Left lobe of liver (tissue), 2 donors: ENCODE data around the gene PTBP1. TPM values are rescaled to one million over a fixed set of nuclear protein-coding genes. Genes with fewer than 3 reads are reported as not detected.
"Not testable (repeated sequence)": the region's sequence is repeated elsewhere in the genome, so short reads cannot be mapped to it uniquely, and the experiment has no call there.

ENCODE experiments used
- ATAC-seq: fragments of 200-7000 bp; cut with Tn5 transposase; one replicate; pipeline ENCODE4 v1.9.1; 2020; ENCODE audit warnings: mild to moderate bottlenecking, moderate library complexity
- DNase-seq: peaks from one replicate; pipeline ENCODE4 v3.0.0-alpha.2; 2020; ENCODE audit warnings: low spot score
- total RNA-seq: library from RNA; stranded (reverse); gene quantifications from one replicate; pipeline ENCODE4 v1.2.1, GENCODE V29; 2021
- donor health status: DM: no; HTN: no; CAD: no; lungs with moderate emphysema.
- donor health status: DM: no; HTN: yes; CAD: no.

The PTBP1 gene
- total RNA-seq, 1 donor from 2014 or later, result 115 TPM

DNA sequence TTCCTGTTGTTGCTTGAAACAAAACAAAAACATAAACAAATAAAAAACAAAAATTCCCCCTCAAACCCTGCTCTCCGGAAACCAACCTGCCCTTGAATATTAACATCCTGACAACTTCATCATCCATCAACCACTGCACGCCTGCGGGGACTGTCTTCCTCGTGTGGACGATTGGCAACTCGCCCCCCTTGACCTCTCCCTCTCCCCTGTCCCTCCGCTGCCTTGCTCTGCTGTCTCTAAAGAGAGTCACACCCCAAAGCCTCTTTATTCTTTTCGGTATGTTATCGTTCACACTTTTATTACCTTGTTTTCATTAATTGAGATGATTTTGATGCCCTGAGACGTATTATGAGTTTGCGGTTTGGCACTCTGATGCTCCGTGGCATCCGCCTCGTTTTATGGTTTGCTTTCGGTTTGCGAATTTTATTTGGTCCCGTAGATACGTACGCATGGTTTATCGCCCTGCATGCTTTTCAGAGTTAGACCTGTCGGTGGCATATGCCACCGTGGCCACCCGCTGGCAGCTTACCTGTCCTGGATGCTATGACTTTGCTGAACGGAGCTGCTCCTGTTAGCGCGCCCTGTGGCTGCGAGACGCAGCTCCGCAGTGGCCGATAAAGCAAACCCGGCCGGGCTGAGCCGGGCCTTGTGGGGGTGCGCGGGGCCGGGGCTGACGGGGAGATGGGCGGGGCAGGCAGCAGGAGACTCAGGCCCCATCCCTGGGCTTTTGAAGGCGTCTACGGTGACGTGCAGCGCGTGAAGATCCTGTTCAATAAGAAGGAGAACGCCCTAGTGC is 10.6 kb downstream of the PTBP1 start:
- DNase-seq, result no peak
- no peak for ATAC-seq

DNA sequence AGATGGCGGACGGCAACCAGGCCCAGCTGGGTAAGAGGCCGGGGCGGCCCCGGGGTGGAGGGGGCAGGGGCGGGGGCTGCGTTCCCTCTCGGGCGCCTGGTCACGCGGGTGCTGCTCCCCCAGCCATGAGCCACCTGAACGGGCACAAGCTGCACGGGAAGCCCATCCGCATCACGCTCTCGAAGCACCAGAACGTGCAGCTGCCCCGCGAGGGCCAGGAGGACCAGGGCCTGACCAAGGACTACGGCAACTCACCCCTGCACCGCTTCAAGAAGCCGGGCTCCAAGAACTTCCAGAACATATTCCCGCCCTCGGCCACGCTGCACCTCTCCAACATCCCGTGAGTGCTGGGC is 11.1 kb downstream of the PTBP1 start:
- DNase-seq (no peak), ATAC-seq (no peak)

DNA sequence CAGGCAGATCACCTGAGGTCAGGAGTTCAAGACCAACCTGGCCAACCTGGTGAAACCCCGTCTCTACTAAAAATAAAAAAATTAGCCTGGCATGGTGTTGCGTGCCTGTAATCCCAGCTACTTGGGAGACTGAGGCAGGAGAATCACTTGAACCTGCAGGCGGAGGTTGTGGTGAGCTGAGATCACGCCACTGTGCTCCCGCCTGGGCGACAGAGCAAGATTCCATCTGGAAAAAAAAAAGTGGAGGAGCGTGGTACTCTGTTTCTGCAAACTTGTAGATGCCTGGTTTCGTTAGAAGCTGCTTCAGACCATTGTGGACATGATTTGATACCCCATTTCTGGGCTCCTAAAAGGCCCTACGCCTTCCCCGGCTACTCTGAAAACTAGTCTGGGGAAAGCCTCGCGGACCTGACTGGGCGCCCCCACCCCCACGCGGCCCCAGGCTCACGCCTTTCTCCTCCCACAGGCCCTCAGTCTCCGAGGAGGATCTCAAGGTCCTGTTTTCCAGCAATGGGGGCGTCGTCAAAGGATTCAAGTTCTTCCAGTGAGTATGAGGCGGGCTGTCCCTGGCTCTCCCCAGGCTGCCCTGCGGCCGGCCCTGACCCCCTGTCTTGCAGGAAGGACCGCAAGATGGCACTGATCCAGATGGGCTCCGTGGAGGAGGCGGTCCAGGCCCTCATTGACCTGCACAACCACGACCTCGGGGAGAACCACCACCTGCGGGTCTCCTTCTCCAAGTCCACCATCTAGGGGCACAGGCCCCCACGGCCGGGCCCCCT is 13.0 kb downstream of the PTBP1 start:
- no peak for ATAC-seq

DNA sequence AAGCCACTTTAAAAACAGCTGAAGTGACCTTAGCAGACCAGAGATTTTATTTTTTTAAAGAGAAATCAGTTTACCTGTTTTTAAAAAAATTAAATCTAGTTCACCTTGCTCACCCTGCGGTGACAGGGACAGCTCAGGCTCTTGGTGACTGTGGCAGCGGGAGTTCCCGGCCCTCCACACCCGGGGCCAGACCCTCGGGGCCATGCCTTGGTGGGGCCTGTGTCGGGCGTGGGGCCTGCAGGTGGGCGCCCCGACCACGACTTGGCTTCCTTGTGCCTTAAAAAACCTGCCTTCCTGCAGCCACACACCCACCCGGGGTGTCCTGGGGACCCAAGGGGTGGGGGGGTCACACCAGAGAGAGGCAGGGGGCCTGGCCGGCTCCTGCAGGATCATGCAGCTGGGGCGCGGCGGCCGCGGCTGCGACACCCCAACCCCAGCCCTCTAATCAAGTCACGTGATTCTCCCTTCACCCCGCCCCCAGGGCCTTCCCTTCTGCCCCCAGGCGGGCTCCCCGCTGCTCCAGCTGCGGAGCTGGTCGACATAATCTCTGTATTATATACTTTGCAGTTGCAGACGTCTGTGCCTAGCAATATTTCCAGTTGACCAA is 13.7 kb downstream of the PTBP1 start:
- ATAC-seq (no peak), DNase-seq (no peak)

More for the DNA sequence above, 13.0 kb downstream of the PTBP1 start:
- no peak for DNase-seq

DNA sequence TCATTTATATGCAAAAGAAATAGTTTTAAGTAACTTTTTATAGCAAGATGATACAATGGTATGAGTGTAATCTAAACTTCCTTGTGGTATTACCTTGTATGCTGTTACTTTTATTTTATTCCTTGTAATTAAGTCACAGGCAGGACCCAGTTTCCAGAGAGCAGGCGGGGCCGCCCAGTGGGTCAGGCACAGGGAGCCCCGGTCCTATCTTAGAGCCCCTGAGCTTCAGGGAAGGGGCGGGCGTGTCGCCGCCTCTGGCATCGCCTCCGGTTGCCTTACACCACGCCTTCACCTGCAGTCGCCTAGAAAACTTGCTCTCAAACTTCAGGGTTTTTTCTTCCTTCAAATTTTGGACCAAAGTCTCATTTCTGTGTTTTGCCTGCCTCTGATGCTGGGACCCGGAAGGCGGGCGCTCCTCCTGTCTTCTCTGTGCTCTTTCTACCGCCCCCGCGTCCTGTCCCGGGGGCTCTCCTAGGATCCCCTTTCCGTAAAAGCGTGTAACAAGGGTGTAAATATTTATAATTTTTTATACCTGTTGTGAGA is 14.3 kb downstream of the PTBP1 start:
- no peak for DNase-seq

DNA sequence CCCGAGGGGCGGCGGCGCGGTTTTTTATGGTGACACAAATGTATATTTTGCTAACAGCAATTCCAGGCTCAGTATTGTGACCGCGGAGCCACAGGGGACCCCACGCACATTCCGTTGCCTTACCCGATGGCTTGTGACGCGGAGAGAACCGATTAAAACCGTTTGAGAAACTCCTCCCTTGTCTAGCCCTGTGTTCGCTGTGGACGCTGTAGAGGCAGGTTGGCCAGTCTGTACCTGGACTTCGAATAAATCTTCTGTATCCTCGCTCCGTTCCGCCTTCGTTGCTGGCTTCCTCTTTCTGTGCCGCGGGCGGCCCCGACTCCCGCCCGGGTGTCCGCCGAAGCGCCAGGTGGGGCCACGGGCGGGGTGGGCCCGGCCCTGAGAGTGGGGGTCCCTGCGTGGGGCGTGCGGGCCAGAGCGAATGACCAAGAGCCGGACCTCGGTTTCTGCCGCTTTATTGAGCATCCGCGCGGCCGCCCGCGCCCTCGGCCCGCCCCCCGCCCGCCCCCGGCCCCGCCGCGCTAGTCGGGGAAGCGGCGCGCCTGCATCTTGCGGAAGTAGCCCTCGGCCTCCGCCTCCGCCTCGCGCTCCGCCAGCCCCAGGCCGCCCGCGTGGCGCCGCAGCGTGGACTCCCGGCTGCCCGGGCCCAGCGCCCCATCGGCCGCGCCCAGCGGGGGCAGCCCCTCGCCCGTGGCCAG is 14.9 kb downstream of the PTBP1 start:
- DNase-seq, result no peak

More for the DNA sequence above, 14.3 kb downstream of the PTBP1 start:
- no peak for ATAC-seq

DNA sequence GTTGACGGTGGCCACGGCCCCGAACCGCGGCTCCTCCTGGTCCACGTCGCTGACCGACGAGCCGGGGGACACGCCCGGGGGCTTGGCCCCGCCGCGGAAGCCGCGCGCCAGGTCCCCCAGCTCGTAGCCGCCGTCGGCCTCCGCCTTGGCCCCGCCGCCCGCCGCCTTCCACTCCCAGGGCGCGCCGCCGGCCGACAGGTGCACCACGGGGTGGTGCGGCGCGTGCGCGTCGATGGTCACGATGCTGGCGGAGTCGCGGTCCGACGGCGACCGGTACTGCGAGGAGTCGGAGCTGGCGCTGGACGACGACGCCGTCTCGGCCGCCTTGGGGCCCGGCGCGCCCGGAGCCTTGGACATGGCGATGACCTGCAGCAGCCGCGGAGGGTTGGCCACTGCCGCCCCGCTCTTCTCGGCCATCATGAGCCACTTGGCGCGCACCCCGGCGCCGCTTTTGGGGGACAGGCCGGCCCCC is 15.5 kb downstream of the PTBP1 start:
- no peak for ATAC-seq
- no peak for DNase-seq

More for the DNA sequence above, 14.9 kb downstream of the PTBP1 start:
- no peak for ATAC-seq

DNA sequence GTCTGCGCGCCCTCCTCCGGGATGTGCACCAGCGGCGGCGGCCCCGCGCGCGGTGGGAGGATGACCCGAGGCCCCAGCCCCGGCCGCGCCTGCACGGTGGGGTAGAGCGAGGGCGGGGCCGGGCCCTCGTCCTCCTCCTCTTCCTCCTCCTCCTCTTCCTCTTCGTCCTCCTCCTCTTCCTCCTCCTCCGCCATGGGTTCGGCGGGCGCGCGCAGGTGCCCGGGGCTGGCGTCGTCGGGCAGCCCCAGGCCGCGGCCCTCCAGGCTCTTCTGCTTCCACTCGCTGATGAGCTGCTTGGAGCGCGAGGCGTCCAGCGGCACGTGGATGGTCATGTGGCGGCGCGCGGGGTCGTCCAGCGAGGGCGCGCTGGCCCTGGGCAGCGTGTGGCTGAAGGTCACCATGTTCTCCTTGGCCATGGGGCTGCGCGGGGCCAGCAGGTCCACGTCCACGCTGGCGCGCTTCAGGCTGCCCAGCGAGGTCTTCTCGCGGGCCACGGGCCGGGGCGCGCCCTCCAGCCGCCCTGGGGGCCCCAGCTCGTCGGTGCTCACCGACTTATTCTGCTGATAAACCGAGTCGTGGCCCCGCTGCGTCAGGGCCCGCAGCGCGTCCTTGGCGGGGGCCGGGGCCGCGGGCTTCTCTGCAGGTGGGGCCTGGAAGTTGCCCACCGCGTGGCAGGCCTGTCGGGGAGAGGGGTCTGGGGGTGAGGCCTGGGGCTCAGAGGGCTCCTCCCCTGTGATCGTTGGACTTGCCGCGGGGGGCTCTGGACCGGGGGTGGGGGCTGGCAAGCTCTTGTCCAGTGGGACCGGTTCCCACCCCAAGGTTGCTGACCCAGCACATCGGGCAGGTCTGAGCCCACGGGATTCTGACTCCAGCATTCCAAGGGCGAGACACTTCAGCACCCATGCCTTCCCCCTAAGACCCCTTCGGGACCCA is 16.2 kb downstream of the PTBP1 start:
- DNase-seq, result no peak
- peak; percentile 14 for ATAC-seq

DNA sequence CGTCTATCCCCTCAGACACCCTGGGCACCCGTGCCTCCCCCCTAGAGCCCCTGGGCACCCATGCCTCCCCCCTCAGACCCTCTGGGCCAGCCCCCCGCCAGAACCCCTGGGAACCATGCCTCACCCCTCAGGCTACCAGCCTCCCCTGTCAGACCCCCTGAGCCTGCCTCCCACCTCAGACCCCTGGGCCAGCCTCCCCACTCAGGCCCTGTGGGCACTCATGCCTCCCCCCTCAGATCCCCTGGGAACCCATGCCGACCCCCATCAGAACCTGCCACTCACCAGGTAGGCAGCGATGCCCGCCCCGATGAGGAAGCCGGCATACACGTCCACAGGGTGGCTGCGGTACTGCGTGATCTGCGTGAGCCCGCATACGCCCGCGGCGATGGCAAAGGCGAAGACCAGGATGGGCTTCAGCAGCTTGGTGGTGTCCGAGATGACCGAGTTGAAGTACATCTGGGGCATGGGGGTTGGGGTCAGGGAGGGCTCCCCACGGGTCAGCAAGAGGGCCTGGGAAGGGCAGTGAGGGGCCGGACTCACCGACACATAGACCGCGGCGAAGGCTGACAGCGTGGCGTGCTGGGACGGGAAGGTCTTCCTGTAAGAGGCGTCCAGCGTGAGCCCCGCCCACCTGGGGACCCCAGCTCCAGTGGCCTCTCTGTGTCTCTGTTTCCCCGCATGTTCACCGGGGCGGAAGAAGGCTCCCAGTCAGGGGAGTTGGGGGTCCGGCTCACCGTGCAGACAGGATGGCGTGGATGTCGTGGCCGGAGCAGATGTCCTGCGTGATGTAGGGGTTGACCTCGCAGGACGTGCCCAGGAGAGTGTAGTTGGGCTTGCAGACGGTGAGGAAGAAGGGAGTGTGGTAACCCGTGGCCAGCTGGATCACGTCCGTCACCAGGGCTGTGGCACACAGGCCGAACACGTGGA is 17.2 kb downstream of the PTBP1 start:
- no peak for DNase-seq
- ATAC-seq, result peak; percentile 32

DNA sequence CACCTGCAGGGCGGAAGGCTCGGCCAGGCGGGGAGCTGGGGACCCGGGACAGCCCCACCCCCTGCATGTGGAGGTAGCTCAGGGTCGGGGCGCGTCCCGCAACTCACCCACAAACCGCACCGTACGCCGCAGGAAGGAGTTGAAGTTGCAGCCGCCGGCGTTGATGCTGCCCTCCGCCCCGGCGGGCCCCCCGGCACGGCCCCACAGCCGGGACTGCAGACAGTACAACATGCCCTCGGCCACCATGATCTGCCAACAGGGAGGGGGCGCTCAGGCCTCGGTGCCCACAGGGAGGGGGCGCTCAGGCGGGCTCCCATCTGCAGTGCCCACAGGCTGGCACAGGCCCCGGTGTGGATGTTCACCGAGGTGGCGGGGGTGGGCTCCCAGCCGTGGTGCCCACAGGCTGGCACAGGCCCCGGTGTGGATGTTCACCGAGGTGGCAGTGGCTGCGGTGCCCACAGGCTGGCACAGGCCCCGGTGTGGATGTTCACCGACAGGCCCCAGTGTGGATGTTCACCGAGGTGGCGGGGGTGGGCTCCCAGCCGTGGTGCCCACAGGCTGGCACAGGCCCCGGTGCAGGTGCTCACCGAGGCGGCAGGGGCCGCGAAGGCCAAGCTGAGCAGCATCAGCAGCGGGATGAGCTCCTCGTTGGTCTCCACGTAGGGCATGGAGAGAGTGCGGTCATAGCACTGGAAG is 18.0 kb downstream of the PTBP1 start:
- DNase-seq, result no peak
- peak; percentile 3 for ATAC-seq

DNA sequence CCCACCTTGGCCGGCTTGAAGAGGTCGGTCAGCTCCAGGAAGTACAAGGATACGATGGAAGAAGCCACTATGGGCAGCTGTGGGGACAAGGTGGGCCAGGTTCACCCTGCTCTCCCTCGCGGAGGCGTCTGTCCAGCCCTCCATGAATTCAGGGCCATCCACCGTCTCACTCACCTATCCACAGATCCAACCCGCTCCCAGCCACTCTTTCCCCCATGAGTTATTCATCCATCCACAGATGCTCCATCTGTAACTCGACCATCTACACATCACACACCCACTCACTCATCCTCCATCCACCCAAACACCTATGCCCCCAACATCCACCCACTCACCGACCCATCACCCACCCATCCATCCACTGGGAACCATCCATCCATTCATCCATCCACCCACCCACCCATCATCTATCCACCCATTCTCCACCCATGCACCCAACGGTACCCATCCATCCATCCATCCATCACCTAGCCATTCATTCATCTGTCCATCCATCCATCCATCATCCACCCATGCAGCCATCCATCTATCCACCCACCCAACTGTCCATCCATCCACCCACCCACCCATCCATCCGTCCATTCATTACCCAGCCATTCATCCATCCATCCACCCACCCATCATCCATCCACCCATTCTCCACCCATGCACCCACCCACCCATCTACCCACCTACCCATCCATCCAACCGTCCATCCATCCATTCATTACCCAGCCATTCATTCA is 18.7 kb downstream of the PTBP1 start:
- ATAC-seq, result peak; percentile 5
- no peak for DNase-seq

DNA sequence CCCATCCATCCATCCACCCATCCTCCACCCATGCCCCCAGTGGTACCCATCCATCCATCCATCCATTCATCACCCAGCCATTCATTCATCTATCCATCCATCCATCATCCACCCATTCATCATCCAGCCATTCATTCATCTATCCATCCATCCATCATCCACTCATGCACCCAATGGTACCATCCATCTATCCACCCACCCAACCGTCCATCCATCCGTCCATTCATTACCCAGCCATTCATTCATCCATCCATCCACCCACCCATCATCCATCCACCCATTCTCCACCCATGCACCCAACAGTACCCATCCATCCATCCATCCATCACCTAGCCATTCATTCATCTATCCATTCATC is 19.2 kb downstream of the PTBP1 start:
- DNase-seq (no peak), ATAC-seq (no peak)

DNA sequence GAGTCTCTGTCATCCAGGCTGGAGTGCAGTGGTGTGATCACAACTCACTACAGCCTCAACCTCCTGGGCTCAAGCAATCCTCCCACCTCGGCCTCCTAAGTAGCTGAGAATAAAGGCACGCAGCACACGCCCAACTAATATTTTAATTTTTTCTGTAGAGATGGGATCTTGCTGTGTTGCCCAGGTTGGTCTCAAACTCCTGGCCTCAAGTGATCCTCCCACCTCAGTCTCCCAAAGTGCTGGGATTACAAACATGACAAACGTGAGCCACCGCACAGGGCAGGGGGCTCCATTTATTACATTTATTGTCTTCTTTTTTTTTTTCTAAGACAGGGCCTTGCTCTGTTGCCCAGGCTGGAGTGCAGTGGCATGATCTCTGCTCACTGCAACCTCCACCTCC is 23.0 kb downstream of the PTBP1 start:
- not testable (repeated sequence) for ATAC-seq, DNase-seq

DNA sequence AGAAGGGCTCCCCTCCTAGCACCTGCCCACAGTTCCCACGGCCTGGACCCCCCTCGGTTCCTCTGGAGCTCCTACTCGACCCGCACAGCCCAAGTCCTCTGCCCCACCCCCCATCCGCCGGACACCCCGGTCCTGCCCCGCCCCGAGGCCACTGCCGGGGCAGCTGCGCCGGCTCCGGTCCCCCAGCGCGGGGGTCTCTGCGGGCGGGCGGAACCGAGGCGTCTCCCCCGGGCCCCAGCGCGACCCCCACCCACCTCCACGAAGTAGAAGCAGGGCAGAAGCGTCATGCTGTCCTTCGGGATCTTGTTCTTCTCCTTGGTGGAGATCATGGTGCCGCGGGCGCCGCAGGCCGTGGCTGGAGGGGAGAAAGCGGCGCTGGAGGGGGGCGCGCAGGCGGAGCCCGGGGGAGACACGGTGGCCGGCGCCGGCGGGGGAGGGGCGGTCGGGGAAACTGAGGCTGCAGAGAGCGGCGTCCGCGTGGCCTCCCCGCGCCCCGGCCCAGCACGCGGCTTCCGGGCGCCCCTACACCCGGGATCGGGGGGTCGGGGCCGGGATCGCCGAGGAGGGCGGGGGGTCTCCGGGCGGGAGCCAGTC is 24.1 kb downstream of the PTBP1 start:
- DNase-seq, result no peak
- no peak for ATAC-seq

DNA sequence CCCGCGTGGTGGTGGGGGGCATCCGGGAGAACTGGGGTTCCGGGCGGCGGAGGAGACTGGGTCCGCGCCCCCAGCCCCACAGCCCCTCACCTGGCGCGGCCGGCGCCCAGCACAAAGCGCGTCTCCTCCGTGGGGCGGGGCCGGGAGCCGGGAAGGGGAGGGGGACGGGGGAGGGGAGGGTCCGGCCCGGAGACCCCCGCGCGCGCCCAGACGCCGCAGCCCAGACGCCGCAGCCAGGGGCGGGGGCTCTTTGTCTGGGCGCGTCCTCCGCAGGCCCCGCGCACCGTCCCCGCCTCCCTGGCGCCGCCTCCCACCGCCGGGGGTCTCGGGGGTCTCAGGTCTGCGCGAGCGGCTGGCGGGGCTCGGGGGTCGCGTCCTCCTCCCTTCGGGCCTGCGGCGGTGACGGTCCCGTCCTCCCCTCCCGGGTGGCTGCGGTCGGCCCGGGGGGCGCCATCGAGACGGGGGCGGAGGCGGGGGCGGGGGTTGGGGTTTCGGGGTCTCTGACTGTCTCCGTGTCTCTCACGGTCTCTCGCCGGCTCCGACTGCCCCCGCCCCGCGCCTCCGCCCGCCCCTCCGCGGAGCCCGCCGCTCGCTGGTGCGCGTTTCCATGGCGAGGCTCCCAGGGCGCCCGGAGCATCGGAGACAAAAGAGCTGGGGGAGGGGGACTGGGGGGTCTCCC is 24.7 kb downstream of the PTBP1 start, which contains the start of gene PLPPR3:
Gene PLPPR3 (minus strand): TSS at position 131 of the 679 bp plus-strand sequence. CDS start 396 bp downstream, outside the sequence.
- no peak for DNase-seq
- no peak for ATAC-seq

DNA sequence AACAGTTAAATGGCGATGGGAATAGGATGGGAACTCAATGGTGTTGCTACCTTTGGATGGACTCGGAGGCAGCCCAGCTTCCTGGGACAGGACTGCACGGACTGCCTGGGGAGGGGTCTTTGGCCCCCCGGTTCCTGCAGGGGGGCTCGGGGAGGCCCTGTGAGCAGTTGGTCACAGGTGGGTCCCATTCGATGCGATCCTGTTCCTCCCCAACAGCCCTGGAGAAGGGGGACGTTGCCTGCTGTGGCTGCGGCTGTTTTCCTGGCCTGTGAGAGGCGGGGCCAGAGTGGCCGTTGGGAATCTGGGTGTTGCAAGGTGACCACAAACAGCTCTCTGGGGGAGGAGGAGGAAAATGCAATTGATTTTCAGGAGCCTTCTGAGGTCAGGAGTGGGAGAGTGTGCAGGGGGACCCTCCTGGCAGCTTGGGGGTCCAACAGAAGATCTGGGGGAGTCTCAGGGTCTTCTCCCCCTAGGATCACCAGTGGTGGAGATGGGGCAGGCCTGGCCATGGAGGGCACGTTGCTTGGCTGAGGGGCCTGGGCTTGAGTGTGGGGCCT is 26.4 kb downstream of the PTBP1 start:
- DNase-seq, result no peak
- peak; percentile 34 for ATAC-seq
